Gastroesophageal sphincter (tissue), 3 donors: Measurements from ENCODE around the gene KCNH8.

Source experiments
- POLR2A ChIP-seq, 2 donors: fragments of 450-650 bp; IDR thresholded peaks; one replicate each; pipeline ENCODE4 v1.6.1; 2017; ENCODE audit warnings: antibody characterized with exemption in 2 of 2, mild to moderate bottlenecking in 2 of 2, moderate library complexity in 1 of 2
- POLR2AphosphoS5 ChIP-seq: sonication (generic); formaldehyde crosslinking; IDR thresholded peaks from one replicate; pipeline ENCODE4 v1.6.1; 2017; ENCODE audit warnings: antibody characterized with exemption
- TF ChIP-seq, protein P1 (sequence below), 4 experiments: fragments of 200-600 bp in 2 of 4; fragments of 450-650 bp in 2 of 4; sonication (generic) in 1 of 4; IDR thresholded peaks; one replicate each; pipeline ENCODE4 v1.5.1; 2017 to 2019; ENCODE audit warnings: antibody characterized with exemption in 4 of 4, mild to moderate bottlenecking in 2 of 4, moderate library complexity in 2 of 4

GRCh38 chr3:19394946-19395345, 246.6 kb downstream of the KCNH8 start:
- no peak for TF ChIP-seq POLR2A (IDR thresholded peaks at IDR 0.05)
- TF ChIP-seq, protein P1, sequence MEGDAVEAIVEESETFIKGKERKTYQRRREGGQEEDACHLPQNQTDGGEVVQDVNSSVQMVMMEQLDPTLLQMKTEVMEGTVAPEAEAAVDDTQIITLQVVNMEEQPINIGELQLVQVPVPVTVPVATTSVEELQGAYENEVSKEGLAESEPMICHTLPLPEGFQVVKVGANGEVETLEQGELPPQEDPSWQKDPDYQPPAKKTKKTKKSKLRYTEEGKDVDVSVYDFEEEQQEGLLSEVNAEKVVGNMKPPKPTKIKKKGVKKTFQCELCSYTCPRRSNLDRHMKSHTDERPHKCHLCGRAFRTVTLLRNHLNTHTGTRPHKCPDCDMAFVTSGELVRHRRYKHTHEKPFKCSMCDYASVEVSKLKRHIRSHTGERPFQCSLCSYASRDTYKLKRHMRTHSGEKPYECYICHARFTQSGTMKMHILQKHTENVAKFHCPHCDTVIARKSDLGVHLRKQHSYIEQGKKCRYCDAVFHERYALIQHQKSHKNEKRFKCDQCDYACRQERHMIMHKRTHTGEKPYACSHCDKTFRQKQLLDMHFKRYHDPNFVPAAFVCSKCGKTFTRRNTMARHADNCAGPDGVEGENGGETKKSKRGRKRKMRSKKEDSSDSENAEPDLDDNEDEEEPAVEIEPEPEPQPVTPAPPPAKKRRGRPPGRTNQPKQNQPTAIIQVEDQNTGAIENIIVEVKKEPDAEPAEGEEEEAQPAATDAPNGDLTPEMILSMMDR (IDR thresholded peaks at IDR 0.05): no peak
- TF ChIP-seq POLR2AphosphoS5: no peak
